ENCODE results near the gene HSD11B1.

DNA sequence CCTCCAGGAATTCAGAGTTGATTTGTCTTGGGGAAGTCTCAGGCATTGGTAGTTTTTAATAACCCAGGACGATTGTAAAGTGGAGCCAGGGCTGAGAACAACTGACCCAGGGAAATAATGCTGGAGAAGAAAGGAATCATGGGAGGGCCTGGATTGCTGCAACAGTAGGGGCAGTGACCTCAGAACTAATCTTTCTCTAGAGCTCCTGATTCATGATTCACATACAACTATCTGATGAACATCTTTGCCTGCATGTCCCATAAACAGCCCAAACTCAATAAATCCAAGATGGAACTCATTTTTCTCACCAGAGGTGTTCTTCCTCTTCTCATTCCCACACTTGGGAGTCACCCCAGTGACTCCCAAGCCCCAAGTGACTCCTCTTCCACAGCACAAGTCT is 37.5 kb upstream of the HSD11B1 start:
- TF ChIP-seq, protein P1, sequence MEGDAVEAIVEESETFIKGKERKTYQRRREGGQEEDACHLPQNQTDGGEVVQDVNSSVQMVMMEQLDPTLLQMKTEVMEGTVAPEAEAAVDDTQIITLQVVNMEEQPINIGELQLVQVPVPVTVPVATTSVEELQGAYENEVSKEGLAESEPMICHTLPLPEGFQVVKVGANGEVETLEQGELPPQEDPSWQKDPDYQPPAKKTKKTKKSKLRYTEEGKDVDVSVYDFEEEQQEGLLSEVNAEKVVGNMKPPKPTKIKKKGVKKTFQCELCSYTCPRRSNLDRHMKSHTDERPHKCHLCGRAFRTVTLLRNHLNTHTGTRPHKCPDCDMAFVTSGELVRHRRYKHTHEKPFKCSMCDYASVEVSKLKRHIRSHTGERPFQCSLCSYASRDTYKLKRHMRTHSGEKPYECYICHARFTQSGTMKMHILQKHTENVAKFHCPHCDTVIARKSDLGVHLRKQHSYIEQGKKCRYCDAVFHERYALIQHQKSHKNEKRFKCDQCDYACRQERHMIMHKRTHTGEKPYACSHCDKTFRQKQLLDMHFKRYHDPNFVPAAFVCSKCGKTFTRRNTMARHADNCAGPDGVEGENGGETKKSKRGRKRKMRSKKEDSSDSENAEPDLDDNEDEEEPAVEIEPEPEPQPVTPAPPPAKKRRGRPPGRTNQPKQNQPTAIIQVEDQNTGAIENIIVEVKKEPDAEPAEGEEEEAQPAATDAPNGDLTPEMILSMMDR (IDR thresholded peaks at IDR 0.05): no peak
- no peak for TF ChIP-seq POLR2A (IDR thresholded peaks at IDR 0.05)
- TF ChIP-seq POLR2AphosphoS5 (IDR thresholded peaks at IDR 0.05): no peak

Measured in upper lobe of left lung (tissue), 4 donors.